PC-3 (cell line): ENCODE measurements around the gene OR52E5.

ENCODE experiments used
- EZH2 ChIP-seq: fragments of 300-600 bp; sonication (generic); IDR thresholded peaks from one replicate; pipeline ENCODE4 v1.6.1; 2017; ENCODE audit warnings: antibody characterized with exemption, mild to moderate bottlenecking, low read length; ENCODE audit not compliant: unreplicated experiment
- EZH2phosphoT487 ChIP-seq: fragments of 300-600 bp; sonication (generic); IDR thresholded peaks from 2 replicates; pipeline ENCODE4 v1.6.1; 2018; ENCODE audit warnings: mild to moderate bottlenecking, antibody characterized with exemption, low read length, borderline replicate concordance
- TF ChIP-seq, protein P1 (sequence below): fragments of 300-600 bp; sonication (generic); conservative IDR thresholded peaks from 2 replicates; pipeline ENCODE4 v1.5.1; 2017; ENCODE audit warnings: antibody characterized with exemption, low read depth, mild to moderate bottlenecking, low read length

- TF ChIP-seq, protein P1, sequence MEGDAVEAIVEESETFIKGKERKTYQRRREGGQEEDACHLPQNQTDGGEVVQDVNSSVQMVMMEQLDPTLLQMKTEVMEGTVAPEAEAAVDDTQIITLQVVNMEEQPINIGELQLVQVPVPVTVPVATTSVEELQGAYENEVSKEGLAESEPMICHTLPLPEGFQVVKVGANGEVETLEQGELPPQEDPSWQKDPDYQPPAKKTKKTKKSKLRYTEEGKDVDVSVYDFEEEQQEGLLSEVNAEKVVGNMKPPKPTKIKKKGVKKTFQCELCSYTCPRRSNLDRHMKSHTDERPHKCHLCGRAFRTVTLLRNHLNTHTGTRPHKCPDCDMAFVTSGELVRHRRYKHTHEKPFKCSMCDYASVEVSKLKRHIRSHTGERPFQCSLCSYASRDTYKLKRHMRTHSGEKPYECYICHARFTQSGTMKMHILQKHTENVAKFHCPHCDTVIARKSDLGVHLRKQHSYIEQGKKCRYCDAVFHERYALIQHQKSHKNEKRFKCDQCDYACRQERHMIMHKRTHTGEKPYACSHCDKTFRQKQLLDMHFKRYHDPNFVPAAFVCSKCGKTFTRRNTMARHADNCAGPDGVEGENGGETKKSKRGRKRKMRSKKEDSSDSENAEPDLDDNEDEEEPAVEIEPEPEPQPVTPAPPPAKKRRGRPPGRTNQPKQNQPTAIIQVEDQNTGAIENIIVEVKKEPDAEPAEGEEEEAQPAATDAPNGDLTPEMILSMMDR: no peak
- no peak for TF ChIP-seq EZH2
- no peak for TF ChIP-seq EZH2phosphoT487
Observed at GRCh38 chr11:5930614-5931013, 37.6 kb downstream of the OR52E5 start.
